OCI-LY7 (cell line): ENCODE measurements around the gene FOXL3. TPM values are rescaled to one million over a fixed set of nuclear protein-coding genes. Genes with fewer than 3 reads are reported as not detected.
A peak's percentile ranks its signal among the peaks of the same experiment; 100 is the strongest.

ENCODE experiments used
- BruUV-seq: library from RNA; stranded (reverse); fragments of 400-500 nt; replicated peaks from 2 replicates; lab custom pipeline; 2021; lab: Mats Ljungman, UMichigan
- CTCF ChIA-PET: fragments of 300-600 bp; sonication (Branson Sonifier 250); formaldehyde crosslinking; loops from one replicate; lab custom pipeline; 2022; ENCODE audit warnings: antibody characterized with exemption; ENCODE audit not compliant: unreplicated experiment; lab: Charles Lee
- POLR2A ChIA-PET: fragments of 300-600 bp; sonication (Branson Sonifier 250); formaldehyde crosslinking; loops from one replicate; lab custom pipeline; 2022; ENCODE audit warnings: antibody characterized with exemption; lab: Charles Lee
- DNase-seq: peaks from one replicate; pipeline ENCODE4 v3.0.0-alpha.2; 2015; ENCODE audit warnings: low spot score
- H2AFZ ChIP-seq: fragments of 200-600 bp; sonication (generic), shearing (Covaris generic); 2 replicates; pipeline ENCODE4 v1.6.1; 2014; ENCODE audit warnings: mild to moderate bottlenecking, antibody characterized with exemption, low read length, moderate library complexity
- H3K27ac ChIP-seq: fragments of 200-600 bp; sonication (generic); 2 replicates; pipeline ENCODE4 v1.5.1; 2014; ENCODE audit warnings: mixed run types, low read depth, mild to moderate bottlenecking, moderate library complexity, low read length, inconsistent platforms; ENCODE audit not compliant: poor library complexity, severe bottlenecking
- H3K36me3 ChIP-seq: fragments of 200-600 bp; sonication (generic); 2 replicates; pipeline ENCODE4 v1.6.1; 2014; ENCODE audit warnings: mild to moderate bottlenecking, antibody characterized with exemption, low read length, moderate library complexity, mixed read lengths; ENCODE audit not compliant: insufficient read depth
- H3K4me1 ChIP-seq: fragments of 200-600 bp; sonication (generic); 2 replicates; pipeline ENCODE4 v1.5.1; 2014; ENCODE audit warnings: mild to moderate bottlenecking, low read length; ENCODE audit not compliant: insufficient read depth, poor library complexity, severe bottlenecking
- H3K4me2 ChIP-seq: fragments of 200-600 bp; sonication (generic); 2 replicates; pipeline ENCODE4 v1.6.1; 2014; ENCODE audit warnings: mild to moderate bottlenecking, low read length
- H3K4me3 ChIP-seq: fragments of 200-600 bp; sonication (generic); 2 replicates; pipeline ENCODE4 v1.5.1; 2014; ENCODE audit warnings: mild to moderate bottlenecking, low read depth, low read length; ENCODE audit not compliant: poor library complexity, severe bottlenecking
- H3K79me2 ChIP-seq: fragments of 200-600 bp; sonication (generic); 2 replicates; pipeline ENCODE4 v1.6.1; 2016; ENCODE audit warnings: low read depth, mild to moderate bottlenecking, low read length, moderate library complexity, mixed read lengths; ENCODE audit not compliant: insufficient read depth
- H3K9me2 ChIP-seq: fragments of 200-600 bp; sonication (generic); 2 replicates; pipeline ENCODE4 v1.6.1; 2016; ENCODE audit warnings: mild to moderate bottlenecking, low read length, mixed read lengths; ENCODE audit not compliant: insufficient read depth
- H3K9me3 ChIP-seq: fragments of 200-600 bp; sonication (generic); 2 replicates; pipeline ENCODE4 v1.6.1; 2014; ENCODE audit warnings: mild to moderate bottlenecking, mixed run types, low read length, mixed read lengths
- H4K20me1 ChIP-seq: fragments of 200-600 bp; sonication (generic); 2 replicates; pipeline ENCODE4 v1.6.1; 2014; ENCODE audit warnings: mild to moderate bottlenecking, antibody characterized with exemption, low read length, moderate library complexity, mixed read lengths; ENCODE audit not compliant: insufficient read depth
- EZH2phosphoT487 ChIP-seq: fragments of 200-600 bp; sonication (generic); IDR thresholded peaks from 2 replicates; pipeline ENCODE4 v1.6.1; 2018; ENCODE audit warnings: low read depth, borderline replicate concordance, mild to moderate bottlenecking, mixed run types, antibody characterized with exemption, low read length, moderate library complexity, mixed read lengths
- intact Hi-C: fragments of 100-400 bp; cut with micrococcal nuclease; formaldehyde crosslinking; loops from one replicate; pipeline ENCODE4 v1.10.0; 2022; ENCODE audit not compliant: unreplicated experiment
- total RNA-seq, 2 experiments: library from RNA; depleted of rRNA in 1 of 2; stranded (reverse); fragments of >200 nt in 1 of 2; shearing (Covaris generic) in 1 of 2; gene quantifications; 2 replicates each; pipeline ENCODE4 v1.2.3, GENCODE V29; 2014 to 2022
- TF ChIP-seq, protein P1 (sequence below): fragments of 200-600 bp; sonication (generic); conservative IDR thresholded peaks from 2 replicates; pipeline ENCODE4 v1.5.1; 2014; ENCODE audit warnings: mild to moderate bottlenecking, antibody characterized with exemption, low read length, moderate library complexity, mixed read lengths

The FOXL3 gene
- total RNA-seq, 2 experiments from 2014 or later, result not detected

- POLR2A ChIA-PET, result no interaction called here
- H3K36me3 ChIP-seq, result no peaks in the 10 kb centered on the region
- H4K20me1 ChIP-seq, result no peaks in the 10 kb centered on the region
- no peak overlapping the region for H3K4me3 ChIP-seq
- no peaks in the 10 kb centered on the region for H3K9me2 ChIP-seq
- no peak overlapping the region for H3K4me2 ChIP-seq
- no peak for TF ChIP-seq EZH2phosphoT487
- TF ChIP-seq, protein P1, sequence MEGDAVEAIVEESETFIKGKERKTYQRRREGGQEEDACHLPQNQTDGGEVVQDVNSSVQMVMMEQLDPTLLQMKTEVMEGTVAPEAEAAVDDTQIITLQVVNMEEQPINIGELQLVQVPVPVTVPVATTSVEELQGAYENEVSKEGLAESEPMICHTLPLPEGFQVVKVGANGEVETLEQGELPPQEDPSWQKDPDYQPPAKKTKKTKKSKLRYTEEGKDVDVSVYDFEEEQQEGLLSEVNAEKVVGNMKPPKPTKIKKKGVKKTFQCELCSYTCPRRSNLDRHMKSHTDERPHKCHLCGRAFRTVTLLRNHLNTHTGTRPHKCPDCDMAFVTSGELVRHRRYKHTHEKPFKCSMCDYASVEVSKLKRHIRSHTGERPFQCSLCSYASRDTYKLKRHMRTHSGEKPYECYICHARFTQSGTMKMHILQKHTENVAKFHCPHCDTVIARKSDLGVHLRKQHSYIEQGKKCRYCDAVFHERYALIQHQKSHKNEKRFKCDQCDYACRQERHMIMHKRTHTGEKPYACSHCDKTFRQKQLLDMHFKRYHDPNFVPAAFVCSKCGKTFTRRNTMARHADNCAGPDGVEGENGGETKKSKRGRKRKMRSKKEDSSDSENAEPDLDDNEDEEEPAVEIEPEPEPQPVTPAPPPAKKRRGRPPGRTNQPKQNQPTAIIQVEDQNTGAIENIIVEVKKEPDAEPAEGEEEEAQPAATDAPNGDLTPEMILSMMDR, result no peak
- H3K9me3 ChIP-seq, result 0 out of 2 replicates have a peak, but pooled peaks cover 10% of the 10 kb centered on the region
- no TSS peak for BruUV-seq
- H3K27ac ChIP-seq, result no peak overlapping the region
- intact Hi-C loops, result no loop called here
- CTCF ChIA-PET, result no interaction called here
- H3K4me1 ChIP-seq, result no peaks in the 10 kb centered on the region
- DNase-seq, result no peak
- H3K79me2 ChIP-seq, result no peaks in the 10 kb centered on the region
- H2AFZ ChIP-seq, result no peak overlapping the region
Measured at GRCh38 chr7:332020-332517, 42.1 kb downstream of the FOXL3 start.

DNA sequence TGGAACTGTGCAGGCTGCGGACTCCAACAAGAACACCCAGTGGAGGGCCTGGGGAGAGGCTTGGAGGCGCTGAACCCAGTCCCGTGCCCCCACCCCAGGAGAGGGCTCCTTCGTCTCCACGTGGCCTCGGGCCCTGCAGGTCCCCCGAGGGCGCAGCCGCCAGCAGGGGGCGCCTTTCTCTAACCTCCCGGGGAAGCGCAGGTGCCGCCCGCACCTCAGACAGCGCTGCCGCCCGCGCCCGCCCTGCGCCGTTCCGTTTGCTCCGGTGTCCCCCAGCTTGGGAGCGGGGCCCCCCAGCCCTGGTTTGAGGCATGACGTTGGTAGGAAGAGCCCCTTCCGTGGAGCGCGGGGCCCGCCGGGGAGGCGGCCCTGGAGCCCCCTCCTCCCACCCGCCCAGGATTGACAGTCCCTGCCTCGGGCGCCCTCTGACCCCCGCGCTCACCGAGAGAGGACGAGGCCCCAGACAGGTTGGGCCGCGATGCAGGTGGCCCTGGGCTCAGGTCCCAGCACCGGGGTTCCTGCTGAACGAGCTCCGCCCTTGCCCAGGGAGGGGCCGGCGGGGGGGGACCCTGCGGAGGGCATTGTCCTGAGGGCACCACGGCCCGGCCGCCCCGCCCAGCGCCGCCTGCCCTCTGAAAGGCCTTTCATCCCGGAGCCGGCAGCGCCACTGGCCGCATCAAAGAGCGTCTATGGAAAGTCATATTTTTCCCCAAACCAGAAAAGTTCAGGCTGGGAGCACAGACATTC, 42.8 kb downstream of the FOXL3 start:
- no peaks in the 10 kb centered on the region for H3K4me1 ChIP-seq
- no peak overlapping the region for H3K4me2 ChIP-seq
- POLR2A ChIA-PET, result no interaction called here
- no peak overlapping the region for H3K27ac ChIP-seq
- no peaks in the 10 kb centered on the region for H3K79me2 ChIP-seq
- no peaks in the 10 kb centered on the region for H4K20me1 ChIP-seq
- H3K9me2 ChIP-seq, result no peaks in the 10 kb centered on the region
- intact Hi-C loops, result no loop called here
- no peak overlapping the region for H3K4me3 ChIP-seq
- no peaks in the 10 kb centered on the region for H3K36me3 ChIP-seq
- CTCF ChIA-PET, result no interaction called here
- BruUV-seq, result no TSS peak
- TF ChIP-seq, protein P1, result peak; percentile 41
- no peak for TF ChIP-seq EZH2phosphoT487
- 0 out of 2 replicates have a peak, but pooled peaks cover 10% of the 10 kb centered on the region for H3K9me3 ChIP-seq
- no peak overlapping the region for H2AFZ ChIP-seq
- no peak for DNase-seq

DNA sequence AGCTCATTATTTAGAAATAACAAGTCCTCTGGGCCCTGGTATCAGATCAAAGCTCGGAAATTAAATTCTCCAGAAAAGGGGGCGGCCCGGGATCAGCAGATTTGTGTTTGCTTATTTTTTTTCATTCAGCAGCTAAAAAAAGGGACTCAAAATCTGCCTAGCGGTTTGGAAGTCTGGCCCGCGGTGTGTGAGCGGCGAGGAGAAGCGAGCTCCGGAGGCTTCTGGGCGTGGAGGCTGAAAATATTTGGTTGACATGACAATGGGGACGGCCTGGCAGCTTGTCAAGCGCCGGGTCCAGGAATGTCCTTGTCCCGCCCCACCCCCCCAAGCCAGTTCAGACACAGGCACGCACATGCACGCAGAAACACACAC, 43.4 kb downstream of the FOXL3 start:
- Histone ChIP-seq H3K79me2 (no peaks in the 10 kb centered on the region), H3K9me3 (0 out of 2 replicates have a peak, but pooled peaks cover 10% of the 10 kb centered on the region), H4K20me1 (no peaks in the 10 kb centered on the region), H3K4me3 (no peak overlapping the region), H3K36me3 (no peaks in the 10 kb centered on the region), H3K4me1 (no peaks in the 10 kb centered on the region), H3K27ac (no peak overlapping the region), H2AFZ (no peak overlapping the region), H3K4me2 (no peak overlapping the region), H3K9me2 (no peaks in the 10 kb centered on the region)
- ChIA-PET CTCF (no interaction called here), POLR2A (no interaction called here)
- no peak for DNase-seq
- intact Hi-C loops, result no loop called here
- TF ChIP-seq, protein P1, result no peak
- TF ChIP-seq EZH2phosphoT487, result no peak
- BruUV-seq, result no TSS peak
